Fibroblast of skin of left biceps (primary cell): ENCODE measurements around the gene TAC1.
A peak's percentile ranks its signal among the peaks of the same experiment; 100 is the strongest.
"Not testable (repeated sequence)": the region's sequence is repeated elsewhere in the genome, so short reads cannot be mapped to it uniquely, and the experiment has no call there.

Experiments
- DNase-seq, 2 experiments: peaks; one replicate each; pipeline ENCODE4 v3.0.0-alpha.2; 2013; ENCODE audit warnings: low read depth in 2 of 2

Gene TAC1

GRCh38 chr7:97731736-97732564, at the start of gene TAC1:
TAC1 (plus strand) TSS chr7:97732086; CDS start chr7:97732613, 527 bp downstream.
- DNase-seq = peak; percentile 1 to 2

- no peak for DNase-seq
These were observed 45.9 kb upstream of the TAC1 start for GRCh38 chr7:97685952-97686351.

GRCh38 chr7:97693586-97693985, 38.3 kb upstream of the TAC1 start:
- DNase-seq = no peak

GRCh38 chr7:97694355-97694754, 37.5 kb upstream of the TAC1 start:
- no peak for DNase-seq

DNA sequence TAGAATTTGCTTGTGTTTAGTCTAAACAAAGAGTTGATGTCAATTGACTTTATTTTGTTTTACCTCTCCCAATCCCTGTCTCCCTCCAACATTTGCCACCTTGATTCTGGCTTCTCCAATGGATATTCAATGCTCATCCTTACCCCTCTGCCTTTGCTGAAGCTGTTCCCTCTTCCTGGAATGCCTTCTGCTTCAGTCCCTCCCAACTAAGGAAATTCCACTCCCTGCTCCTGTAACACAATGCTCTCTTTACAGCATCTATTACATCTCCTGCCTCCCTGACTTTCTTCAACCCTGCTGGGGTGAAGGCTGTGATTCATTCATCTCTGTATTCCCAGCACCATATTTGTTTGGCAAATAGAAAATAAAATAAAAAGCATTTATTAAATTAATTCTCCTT, 34.5 kb upstream of the TAC1 start:
- no peak for DNase-seq

GRCh38 chr7:97722386-97722785, 9.5 kb upstream of the TAC1 start:
- DNase-seq = no peak

DNA sequence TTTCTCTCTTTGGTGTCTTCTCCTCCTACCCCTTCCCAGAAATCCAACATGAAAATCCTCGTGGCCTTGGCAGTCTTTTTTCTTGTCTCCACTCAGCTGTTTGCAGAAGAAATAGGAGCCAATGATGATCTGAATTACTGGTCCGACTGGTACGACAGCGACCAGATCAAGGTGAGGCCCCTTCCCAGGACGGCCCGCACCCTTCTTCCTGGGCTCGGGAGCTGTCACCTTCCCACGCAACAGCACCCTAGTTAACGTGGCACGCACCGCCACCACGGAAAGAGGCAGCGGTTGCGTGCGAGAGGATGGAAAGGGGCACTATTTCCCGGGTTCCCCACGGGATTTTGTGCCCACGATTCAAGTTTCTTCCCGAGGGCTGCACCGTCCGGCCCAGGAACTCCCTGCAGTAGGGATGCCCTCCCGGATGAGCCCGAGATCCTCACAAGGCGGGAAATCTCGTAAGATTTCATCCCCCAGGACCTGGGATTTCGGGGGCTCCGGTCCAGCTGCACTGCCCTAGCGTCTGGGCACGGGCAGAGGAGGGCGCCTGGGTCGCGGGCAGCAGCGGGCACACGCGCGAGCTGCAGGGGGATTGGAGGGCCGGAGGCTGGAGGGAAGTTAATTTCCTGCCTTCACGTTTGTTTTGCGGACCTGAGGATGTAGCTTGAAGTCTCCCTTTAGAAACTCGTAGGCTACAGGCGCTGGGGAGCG, 834 bp downstream of the TAC1 start:
- DNase-seq = no peak

DNA sequence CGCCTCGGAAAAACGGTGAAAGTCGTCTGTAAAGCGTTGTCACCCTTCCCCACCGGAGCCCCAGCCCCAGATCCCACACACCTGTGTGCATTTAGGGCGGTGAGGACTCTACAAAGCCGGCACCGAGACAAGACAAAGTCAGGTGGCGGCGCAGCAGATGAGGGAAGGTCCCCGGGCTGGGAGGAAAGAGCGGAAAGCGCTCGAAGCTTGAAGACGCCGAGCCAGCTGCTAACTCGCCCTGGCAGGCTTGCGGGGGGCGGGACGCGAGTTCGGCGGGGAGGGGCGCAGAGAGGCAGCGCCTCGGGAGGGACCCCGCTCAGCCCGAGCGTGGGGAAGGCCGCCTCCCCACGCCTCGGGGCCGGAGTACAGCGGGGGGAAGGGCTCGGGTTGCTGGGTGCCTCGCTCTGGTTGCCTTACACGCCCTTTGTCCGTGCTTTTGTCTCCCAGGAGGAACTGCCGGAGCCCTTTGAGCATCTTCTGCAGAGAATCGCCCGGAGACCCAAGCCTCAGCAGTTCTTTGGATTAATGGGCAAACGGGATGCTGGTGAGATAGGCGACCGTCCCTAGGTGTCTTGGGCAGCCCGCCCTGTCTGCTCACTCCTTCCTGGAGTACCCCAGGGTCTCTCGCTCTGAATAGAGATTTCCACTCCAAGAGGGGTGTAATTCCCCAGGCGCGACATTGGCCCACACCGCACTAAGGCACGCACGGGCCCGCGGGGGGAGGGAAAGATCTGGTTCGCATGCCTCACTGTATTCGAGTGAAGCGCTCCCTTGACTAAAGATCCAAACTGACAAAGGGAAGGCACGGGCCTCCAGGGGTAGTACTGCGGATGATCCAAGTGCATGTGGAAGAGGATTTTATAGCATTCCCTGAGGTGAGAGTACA, 1.6 kb downstream of the TAC1 start:
- no peak for DNase-seq

GRCh38 chr7:97734255-97734654, 2.4 kb downstream of the TAC1 start:
- DNase-seq = no peak

DNA sequence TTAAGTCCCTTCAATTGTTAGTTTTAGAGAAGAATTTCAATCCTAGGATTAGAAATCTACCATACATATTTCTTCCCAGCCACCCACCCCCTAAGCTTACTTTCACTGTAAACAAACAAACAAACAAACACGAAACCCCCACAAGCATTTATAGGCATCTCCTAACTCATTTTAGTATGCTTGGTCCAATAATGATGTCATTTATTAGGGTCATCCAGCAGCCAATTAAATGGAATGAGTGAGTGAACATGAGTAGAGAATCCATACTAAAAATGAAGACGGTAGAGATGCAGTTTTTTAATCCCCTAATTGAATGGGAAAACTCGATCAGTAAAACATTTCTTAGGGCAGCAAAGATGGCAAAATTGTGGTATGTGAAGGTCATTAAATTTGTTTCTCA, 3.2 kb downstream of the TAC1 start:
- no peak for DNase-seq

DNA sequence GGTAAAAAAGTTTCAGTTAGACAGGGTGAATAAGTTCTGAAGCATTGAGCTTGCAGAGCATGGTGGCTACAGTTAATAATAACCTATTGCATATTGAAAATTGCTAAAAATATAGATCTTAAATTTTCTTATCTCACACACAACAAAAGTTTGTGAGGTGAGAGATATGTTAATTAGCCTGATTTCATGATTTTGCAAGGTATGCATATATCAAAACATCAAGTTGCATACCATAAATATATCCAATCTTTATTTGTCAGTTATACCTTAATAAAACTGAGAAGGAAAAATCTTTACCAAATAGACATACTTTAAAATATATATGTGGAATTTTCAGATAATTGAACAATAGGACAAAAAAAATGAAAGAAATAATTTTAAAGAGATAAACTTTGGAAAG, 16.6 kb downstream of the TAC1 start:
- DNase-seq = no peak

- no peak for DNase-seq
These were observed 19.7 kb downstream of the TAC1 start for GRCh38 chr7:97751566-97751965.

- DNase-seq = no peak
These were observed 20.3 kb downstream of the TAC1 start for GRCh38 chr7:97752215-97752614.

DNA sequence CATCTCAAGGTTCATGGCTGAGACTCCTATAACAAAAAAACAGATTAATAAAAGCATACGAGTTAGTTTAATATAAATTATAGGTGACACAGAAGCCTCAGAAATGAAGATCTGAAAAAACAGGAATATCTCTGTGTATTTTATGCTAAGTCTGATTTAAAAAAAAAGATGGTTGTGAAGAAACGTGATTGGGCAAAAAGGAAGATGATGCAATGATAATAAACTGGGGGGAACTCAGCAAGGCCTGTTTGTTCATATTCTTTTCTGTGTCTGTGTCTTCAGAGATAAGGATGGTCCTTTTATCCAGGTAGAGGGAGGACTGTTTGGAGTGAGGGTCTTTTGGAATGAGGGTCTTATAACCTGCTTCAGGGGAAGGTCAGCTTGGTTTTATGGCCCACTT, 25.9 kb downstream of the TAC1 start:
- DNase-seq = no peak

DNA sequence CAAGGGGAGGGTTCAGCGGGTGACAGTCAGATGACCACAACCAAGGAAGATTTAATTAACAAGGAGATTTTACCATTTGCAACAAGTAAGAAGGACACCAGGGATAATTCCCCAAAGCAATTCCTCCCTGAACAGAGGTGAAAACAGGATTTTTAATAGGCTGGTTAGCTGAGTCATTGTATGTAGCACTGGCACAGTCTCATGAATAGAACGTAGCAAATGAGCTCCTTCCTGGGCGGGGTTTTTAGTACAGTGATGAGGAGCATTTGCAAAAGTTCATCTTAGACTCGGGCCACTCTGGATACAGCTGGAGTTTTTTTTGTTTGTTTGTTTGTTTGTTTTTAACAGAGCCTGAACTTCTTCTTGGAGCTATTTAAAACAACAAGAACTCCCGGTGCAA, 39.0 kb downstream of the TAC1 start:
- no peak for DNase-seq

GRCh38 chr7:97771576-97771975, 39.7 kb downstream of the TAC1 start:
- no peak for DNase-seq

DNA sequence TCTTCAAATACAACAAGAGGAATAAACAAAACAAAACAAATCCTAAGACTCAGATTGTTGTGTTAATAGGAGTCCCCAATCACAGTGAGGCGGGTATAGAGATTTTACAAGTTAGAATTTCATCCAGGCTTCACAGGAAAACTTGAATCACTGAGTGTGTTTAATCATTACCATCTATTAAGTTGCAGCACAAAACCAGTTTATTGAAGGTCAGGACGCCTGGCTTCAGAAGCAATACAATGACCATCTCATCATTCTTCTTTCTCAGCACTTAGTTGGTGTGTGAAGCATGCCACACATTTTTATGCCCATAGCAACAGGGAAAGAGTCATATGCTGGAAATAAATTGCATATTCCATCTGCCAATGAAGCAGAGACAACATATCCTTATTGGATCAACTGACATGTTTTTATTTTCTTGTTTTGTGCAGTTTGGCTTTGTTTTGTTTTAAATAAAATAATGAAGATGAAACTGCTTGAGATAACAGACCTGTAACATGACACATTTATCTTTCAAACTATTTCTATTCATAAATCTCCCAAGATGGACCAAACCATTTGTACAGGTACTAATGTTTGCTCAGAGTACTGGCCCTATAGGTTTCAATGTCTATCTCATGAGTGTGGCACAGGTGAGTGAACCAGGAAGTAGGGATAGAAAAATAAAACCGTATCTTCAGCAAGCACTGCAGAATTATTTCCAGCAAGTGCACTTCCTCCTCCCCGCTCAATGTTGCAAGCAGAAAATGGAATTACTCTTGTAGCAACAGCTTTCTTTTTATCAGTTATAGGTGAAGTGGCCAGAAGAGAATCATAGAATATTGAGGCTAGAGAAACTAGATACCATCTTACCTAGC, 40.4 kb downstream of the TAC1 start:
- DNase-seq = no peak

GRCh38 chr7:97786398-97786797, 54.5 kb downstream of the TAC1 start:
- DNase-seq = not testable (repeated sequence)
